NCI-H446 (cell line): ENCODE measurements around the gene PCBP3.
A peak's percentile ranks its signal among the peaks of the same experiment; 100 is the strongest.
"Not testable (repeated sequence)": the region's sequence is repeated elsewhere in the genome, so short reads cannot be mapped to it uniquely, and the experiment has no call there.

Source experiments
- DNase-seq, 2 experiments: peaks; one replicate each; lab custom pipeline; 2025; lab: John Stamatoyannopoulos, UW

The PCBP3 gene

GRCh38 chr21:45809421-45809820 is 165.9 kb downstream of the PCBP3 start:
- no peak for DNase-seq

GRCh38 chr21:45811136-45811535 is 167.6 kb downstream of the PCBP3 start:
- no peak for DNase-seq

DNA sequence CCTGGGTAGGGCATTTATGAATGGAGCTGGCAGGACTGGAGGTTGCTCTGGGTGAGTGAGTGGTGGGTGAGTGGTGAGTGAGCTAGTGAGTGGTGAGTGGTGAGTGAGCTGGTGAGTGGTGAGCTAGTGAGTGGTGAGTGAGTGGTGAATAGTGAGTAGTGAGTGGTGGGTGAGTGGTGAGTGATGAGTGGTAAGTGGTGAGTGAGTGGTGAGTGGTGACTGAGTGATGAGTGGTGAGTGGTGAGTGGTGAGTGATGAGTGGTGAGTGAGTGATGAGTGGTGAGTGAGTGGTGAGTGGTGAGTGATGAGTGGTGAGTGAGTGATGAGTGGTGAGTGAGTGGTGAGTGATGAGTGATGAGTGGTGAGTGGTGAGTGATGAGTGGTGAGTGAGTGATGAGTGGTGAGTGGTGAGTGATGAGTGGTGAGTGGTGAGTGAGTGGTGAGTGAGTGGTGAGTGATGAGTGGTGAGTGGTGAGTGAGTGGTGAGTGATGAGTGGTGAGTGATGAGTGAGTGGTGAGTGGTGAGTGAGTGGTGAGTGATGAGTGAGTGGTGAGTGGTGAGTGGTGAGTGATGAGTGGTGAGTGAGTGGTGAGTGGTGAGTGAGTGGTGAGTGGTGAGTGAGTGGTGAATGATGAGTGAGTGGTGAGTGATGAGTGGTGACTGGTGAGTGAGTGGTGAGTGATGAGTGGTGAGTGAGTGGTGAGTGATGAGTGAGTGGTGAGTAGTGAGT is 170.8 kb downstream of the PCBP3 start:
- DNase-seq, result not testable (repeated sequence)

GRCh38 chr21:45815781-45816180 is 172.3 kb downstream of the PCBP3 start:
- not testable (repeated sequence) for DNase-seq

DNA sequence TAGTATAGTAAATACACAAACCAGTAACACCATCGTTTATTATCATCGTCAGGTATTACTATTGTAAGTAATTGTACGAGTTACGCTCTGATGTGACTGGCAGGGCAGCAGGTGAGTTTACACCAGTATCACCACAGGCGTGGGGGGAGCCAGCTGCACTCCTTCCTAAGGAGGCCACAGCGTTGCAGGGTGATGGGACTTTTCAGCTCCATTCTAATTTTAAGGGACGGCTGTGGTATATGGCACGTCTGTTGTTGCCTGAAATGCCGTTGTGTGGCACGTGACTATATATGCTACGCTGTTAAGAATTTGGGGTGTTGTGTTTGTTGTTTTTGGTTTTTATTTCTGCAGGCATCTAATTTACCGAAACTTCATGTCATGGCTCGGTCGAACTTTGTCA is 173.3 kb downstream of the PCBP3 start:
- no peak for DNase-seq

DNA sequence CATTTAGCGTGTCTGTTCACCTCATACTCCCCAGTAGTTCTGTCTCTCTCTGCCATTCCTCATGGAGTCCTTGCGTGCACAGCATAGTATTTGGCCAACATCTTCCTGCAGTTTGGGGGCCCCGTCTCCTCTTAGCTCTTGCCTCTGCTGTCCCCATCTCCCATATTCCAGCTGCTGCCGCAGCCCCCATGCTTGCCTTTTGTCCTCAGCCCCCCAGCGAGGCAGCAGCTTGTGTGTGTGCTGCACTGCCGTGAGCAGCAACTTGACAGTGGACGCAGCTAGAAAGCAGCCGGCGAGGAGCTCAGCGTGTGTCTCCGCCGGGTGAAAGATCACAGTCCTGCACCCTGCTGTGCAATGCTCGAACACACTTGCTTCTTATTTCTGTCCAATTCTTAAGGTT is 173.8 kb downstream of the PCBP3 start:
- no peak for DNase-seq

DNA sequence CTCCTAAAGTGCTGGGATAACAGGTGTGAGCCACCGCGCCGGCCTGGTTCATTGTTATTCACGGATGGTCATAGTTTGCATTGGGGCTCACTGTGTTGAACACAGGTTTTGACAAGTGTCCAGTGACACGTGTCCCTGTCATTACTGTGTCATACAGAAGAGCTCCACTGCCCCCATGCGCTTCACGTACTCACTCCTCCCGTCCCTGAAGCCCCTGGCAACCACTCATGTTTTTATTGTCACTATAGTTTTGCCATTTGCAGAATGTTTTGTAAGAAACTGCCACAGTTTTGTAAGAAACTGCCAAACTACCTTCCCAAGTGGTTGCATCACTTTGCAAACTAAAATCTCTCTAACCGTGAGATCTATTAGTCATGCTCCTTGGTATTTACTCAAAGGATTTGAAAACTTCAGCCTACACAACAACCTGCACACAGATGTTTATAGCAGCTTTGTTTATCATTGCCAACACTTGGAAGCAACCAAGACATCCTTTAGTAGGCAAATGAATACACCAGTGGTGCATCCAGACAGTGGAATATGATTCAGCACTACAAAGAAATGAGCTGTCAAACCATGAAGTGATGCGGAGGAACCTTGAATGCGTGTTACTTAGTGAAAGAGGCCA is 174.9 kb downstream of the PCBP3 start:
- DNase-seq, result no peak

- DNase-seq, result no peak
Observed at GRCh38 chr21:45818904-45819285, 175.4 kb downstream of the PCBP3 start.

- DNase-seq, result peak in 1 of 2 experiments; percentile 48
Observed at GRCh38 chr21:45819478-45820170, 176.1 kb downstream of the PCBP3 start.

DNA sequence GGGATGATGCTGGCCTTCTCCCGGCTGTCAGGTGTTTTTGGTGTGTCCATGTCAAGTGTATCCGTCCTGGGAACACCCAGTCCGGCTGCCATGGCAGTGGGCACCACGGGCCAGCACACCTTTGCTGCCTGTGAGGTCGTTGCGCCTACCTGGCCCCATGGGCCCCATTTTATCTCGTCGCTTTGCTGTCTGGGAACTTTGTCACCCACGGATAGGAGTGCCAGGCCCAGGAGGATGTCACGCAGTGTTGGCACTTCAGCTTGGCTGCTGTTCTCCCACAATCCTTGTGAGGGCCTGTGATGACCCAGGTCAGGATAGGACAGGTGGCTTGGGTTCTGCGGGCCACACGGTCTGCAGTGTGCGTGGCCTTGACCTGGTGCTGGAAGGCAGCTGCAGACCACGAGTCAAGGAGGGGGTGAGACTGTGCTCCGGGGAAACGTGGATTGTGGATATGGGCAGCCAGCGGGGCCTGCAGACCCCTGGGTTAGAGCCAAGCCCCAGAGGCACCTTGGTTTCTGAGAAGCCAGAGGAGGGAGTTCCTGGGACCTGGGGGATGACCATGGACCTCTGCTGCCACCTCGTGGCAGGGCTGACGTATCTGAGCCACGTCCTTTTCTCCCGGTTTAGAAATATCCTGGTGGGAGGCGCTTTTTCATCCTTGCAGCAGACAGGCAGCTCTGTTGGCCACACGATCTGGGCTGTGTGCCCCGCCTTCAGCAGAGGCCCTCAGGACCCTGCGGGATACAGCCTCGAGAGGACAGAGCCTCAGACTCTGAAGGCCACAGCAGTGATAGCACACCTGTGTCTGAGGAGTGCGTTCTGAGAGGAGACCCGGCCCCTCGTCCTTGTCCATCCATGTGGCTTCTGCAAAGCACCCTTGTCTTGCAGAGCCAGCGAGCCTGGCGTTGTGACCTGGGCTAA is 176.9 kb downstream of the PCBP3 start:
- DNase-seq, result peak; percentile 75 to 90

- no peak for DNase-seq
Observed at GRCh38 chr21:45821315-45821962, 177.9 kb downstream of the PCBP3 start.

- DNase-seq, result no peak
Observed at GRCh38 chr21:45821998-45822397, 178.5 kb downstream of the PCBP3 start.

- DNase-seq, result no peak
Observed at GRCh38 chr21:45822429-45823099, 179.0 kb downstream of the PCBP3 start.

DNA sequence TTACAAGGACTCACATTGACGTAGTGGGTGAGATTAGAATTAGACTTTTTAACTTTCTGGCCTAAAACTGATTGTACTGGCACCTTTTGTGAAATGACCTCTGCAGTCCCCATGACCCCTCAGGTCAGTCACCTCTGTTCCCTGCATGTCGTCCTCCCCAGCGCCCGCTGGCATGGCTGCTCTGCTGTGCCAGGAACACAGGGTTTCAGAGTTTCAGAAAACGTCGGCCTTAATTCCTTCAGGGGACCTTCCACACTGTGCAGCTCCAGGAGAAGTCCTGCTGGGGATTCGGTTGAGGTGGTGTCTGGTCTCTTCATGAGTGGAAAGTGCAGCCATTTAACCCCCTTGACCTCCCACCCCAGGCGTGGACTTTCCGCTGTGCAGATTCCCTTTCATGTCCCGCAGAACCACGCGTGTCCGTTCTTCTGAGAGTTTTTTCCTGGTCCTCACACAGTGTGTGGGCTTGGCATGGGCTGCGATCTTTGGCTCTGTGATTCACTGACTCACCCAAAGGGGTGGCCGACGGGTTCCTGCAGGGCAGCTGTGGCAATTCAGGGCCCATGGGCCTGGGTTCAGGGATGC is 179.7 kb downstream of the PCBP3 start:
- no peak for DNase-seq

- DNase-seq, result no peak
Observed at GRCh38 chr21:45824546-45825215, 181.2 kb downstream of the PCBP3 start.

DNA sequence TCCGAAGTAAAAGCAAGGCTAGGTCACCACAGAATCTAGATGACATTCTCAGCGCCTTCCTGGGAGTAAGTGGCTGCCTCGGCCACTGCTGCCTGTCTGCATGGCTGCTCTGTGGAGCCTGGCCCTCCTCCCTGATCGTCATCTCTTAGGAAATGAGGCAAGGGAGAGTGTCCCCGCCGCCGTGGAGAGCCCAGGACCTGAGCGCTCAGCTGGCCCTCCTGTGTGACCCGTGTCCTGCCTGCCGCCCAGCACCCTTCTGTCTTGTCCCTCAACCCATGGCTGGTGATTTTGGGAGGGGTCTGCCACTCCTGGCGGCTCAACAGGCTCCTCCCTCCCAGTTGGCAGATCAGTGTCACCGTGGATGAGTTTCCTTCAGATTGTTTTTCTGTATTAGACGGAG is 181.7 kb downstream of the PCBP3 start:
- DNase-seq, result no peak

- no peak for DNase-seq
Observed at GRCh38 chr21:45826676-45827301, 183.3 kb downstream of the PCBP3 start.

DNA sequence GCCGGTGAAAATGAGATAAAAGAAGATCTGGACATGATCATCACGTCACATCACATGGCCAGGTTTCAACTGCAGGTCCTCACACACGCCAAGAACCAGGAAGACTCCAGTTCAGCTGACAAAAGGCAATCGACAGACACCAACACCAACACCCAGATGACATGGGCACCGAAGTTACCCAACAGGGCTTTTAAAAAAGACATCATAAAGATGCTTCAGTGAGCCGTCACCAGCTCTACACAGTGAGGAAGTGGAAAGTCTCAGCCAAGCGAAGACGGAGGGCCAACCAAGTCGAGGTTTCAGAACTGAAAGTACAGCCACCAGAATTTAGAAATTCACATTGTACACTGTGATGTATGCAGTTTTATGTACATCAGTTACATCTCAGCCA is 183.8 kb downstream of the PCBP3 start:
- no peak for DNase-seq

- DNase-seq, result no peak
Observed at GRCh38 chr21:45827881-45828579, 184.5 kb downstream of the PCBP3 start.
